Measurements from ENCODE around the gene SYCP3.

GRCh38 chr12:101680240-101680639 lies 59.0 kb downstream of the SYCP3 start:
- TF ChIP-seq CTCF (IDR thresholded peaks at IDR 0.05), result no peak
- no peak for TF ChIP-seq POLR2A (IDR thresholded peaks at IDR 0.05)
